ENCODE measurements around the gene SLC25A6. TPM values are rescaled to one million over a fixed set of nuclear protein-coding genes. Genes with fewer than 3 reads are reported as not detected.

SLC25A6 gene
- polyA plus RNA-seq, 1 donor (not counting 4 experiments of a cell fraction or from before 2014, with no cell fraction given) = 179 TPM

DNA sequence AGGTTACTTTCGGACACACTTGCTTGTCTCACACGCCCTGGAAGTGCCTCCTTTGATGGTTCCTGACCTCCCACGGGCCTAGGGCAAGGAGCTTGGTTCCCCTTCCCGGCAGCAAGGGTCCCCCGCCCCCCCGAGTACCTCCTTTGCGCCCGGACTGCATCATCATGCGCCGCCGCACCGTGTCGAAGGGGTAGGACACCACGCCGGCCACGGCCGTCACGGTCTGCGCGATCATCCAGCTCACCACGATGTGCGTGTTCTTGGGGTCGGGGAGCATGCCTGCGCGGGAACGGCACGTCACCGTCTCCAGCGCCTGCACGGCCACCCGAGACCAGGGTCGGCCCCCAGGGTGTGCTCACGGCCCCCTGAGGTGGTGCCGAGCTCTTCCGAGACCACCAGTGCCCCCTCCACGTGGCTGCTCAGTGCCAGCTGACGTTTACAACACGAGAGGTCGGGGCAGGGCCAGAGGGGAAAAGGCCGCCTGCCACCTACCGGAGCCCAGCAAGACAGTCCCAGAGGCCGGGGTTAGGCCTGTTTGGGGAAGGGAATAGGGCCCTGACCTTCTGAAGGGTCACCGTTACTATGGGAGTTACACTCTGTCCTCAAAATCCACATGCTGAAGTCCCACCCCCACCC, 4.7 kb downstream of the SLC25A6 start:
- FAIRE-seq (no peak), DNase-seq (ENCODE audit: low read depth, low spot score) (no peak)
- no peak overlapping the region for H3K4me2 ChIP-seq (ENCODE audit: control insufficient read depth, extremely low read depth, insufficient read depth, low read depth, low read length)
- no peak overlapping the region for H3K27ac ChIP-seq (ENCODE audit: control insufficient read depth, insufficient read depth, low read length)
- H3K9me3 ChIP-seq (ENCODE audit: control insufficient read depth, low read depth, low read length) = no peaks in the 10 kb centered on the region
- peaks cover 54% of the 10 kb centered on the region for H3K79me2 ChIP-seq (ENCODE audit: control insufficient read depth, insufficient read depth, low read length)
- H3K4me3 ChIP-seq (ENCODE audit: control insufficient read depth in 2 of 3, extremely low read depth in 1 of 3, insufficient read depth in 2 of 3, low read depth in 1 of 3, low read length in 3 of 3) = no peak overlapping the region
- no peak overlapping the region for H3K9ac ChIP-seq (ENCODE audit: control insufficient read depth, extremely low read depth, insufficient read depth, low read length)
- H4K20me1 ChIP-seq (ENCODE audit: control insufficient read depth, extremely low read depth, insufficient read depth, low read length) = peaks cover 41% of the 10 kb centered on the region
- no peak for TF ChIP-seq EZH2 (IDR thresholded peaks at IDR 0.05; ENCODE audit: low read length)
- TF ChIP-seq, protein P1, sequence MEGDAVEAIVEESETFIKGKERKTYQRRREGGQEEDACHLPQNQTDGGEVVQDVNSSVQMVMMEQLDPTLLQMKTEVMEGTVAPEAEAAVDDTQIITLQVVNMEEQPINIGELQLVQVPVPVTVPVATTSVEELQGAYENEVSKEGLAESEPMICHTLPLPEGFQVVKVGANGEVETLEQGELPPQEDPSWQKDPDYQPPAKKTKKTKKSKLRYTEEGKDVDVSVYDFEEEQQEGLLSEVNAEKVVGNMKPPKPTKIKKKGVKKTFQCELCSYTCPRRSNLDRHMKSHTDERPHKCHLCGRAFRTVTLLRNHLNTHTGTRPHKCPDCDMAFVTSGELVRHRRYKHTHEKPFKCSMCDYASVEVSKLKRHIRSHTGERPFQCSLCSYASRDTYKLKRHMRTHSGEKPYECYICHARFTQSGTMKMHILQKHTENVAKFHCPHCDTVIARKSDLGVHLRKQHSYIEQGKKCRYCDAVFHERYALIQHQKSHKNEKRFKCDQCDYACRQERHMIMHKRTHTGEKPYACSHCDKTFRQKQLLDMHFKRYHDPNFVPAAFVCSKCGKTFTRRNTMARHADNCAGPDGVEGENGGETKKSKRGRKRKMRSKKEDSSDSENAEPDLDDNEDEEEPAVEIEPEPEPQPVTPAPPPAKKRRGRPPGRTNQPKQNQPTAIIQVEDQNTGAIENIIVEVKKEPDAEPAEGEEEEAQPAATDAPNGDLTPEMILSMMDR (optimal IDR thresholded peaks at IDR 0.05 in 1 of 3, IDR thresholded peaks at IDR 0.05 in 1 of 3, conservative IDR thresholded peaks at IDR 0.05 in 1 of 3; ENCODE audit: extremely low read depth in 1 of 3, insufficient read depth in 2 of 3, low read length in 3 of 3) = no peak
- no peaks in the 10 kb centered on the region for H3K27me3 ChIP-seq (ENCODE audit: control insufficient read depth, extremely low read depth, insufficient read depth, low read length)
- dilution Hi-C loops (cut with MboI; ENCODE audit: extremely low pct_ligation_motif_present, low sequenced_read_pairs) = no loop called here
- H3K9me1 ChIP-seq (ENCODE audit: control insufficient read depth, extremely low read depth, insufficient read depth, low read length) = no peaks in the 10 kb centered on the region
- H3K36me3 ChIP-seq (ENCODE audit: control insufficient read depth in 2 of 2, extremely low read depth in 1 of 2, insufficient read depth in 2 of 2, low read length in 2 of 2) = peaks cover 26 to 53% of the 10 kb centered on the region in 2 experiments
- H3K4me1 ChIP-seq (ENCODE audit: control insufficient read depth, extremely low read depth, insufficient read depth, low read length) = peaks cover 6% of the 10 kb centered on the region
- H2AFZ ChIP-seq (ENCODE audit: control insufficient read depth, low read length) = no peak overlapping the region

DNA sequence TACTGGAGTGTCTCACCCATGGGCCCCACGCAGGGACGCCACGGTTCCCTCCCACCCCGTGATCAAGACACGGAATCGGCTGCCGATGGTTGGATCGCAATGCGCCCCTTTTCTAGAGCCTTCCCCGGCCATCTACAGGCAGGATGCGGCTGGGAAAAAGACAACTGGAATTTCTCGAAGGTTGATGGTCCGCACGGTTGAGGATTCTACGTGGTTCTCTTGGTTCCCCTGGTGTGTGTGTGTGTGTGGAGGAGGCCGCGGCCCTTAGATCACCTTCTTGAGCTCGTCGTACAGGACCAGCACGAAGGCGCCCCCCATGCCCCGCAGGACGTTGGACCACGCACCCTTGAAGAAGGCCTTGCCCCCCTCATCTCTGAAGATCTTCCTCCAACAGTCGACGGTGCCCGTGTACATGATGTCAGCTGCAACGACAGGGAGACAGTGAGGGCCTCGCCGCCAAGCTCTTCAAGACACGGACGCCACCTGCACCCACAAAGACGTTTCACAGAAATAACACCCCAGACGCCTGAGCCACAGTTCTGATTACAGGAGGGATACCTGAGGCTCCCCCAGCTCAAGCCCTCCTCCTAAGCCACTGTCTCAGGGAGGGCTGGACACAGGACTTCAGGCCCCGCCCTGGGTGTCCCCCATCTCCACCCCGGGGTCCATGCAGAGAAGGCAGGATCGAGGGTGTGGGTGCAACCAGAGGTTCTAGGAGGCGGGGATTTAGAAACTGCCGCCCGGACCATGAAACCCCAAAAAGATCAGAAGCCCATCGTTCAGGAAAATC, 5.4 kb downstream of the SLC25A6 start:
- TF ChIP-seq EZH2 (IDR thresholded peaks at IDR 0.05; ENCODE audit: low read length) = no peak
- TF ChIP-seq, protein P1 (optimal IDR thresholded peaks at IDR 0.05 in 1 of 3, IDR thresholded peaks at IDR 0.05 in 1 of 3, conservative IDR thresholded peaks at IDR 0.05 in 1 of 3; ENCODE audit: extremely low read depth in 1 of 3, insufficient read depth in 2 of 3, low read length in 3 of 3) = no peak
- Histone ChIP-seq H3K9ac (ENCODE audit: control insufficient read depth, extremely low read depth, insufficient read depth, low read length) (no peak overlapping the region), H3K4me3 (ENCODE audit: control insufficient read depth in 2 of 3, extremely low read depth in 1 of 3, insufficient read depth in 2 of 3, low read depth in 1 of 3, low read length in 3 of 3) (no peak overlapping the region), H3K9me1 (ENCODE audit: control insufficient read depth, extremely low read depth, insufficient read depth, low read length) (no peaks in the 10 kb centered on the region), H3K27ac (ENCODE audit: control insufficient read depth, insufficient read depth, low read length) (no peak overlapping the region), H3K36me3 (ENCODE audit: control insufficient read depth in 2 of 2, extremely low read depth in 1 of 2, insufficient read depth in 2 of 2, low read length in 2 of 2) (peaks cover 26 to 53% of the 10 kb centered on the region in 2 experiments), H3K4me1 (ENCODE audit: control insufficient read depth, extremely low read depth, insufficient read depth, low read length) (peaks cover 6% of the 10 kb centered on the region), H3K9me3 (ENCODE audit: control insufficient read depth, low read depth, low read length) (no peaks in the 10 kb centered on the region), H3K4me2 (ENCODE audit: control insufficient read depth, extremely low read depth, insufficient read depth, low read depth, low read length) (no peak overlapping the region), H4K20me1 (ENCODE audit: control insufficient read depth, extremely low read depth, insufficient read depth, low read length) (peaks cover 41% of the 10 kb centered on the region), H3K27me3 (ENCODE audit: control insufficient read depth, extremely low read depth, insufficient read depth, low read length) (no peaks in the 10 kb centered on the region), H3K79me2 (ENCODE audit: control insufficient read depth, insufficient read depth, low read length) (peaks cover 54% of the 10 kb centered on the region), H2AFZ (ENCODE audit: control insufficient read depth, low read length) (no peak overlapping the region)
- FAIRE-seq = no peak
- no peak for DNase-seq (ENCODE audit: low read depth, low spot score)
- dilution Hi-C loops (cut with MboI; ENCODE audit: extremely low pct_ligation_motif_present, low sequenced_read_pairs) = no loop called here

All from keratinocyte (primary cell).